ENCODE results near the gene FCER1G.

Gene FCER1G

GRCh38 chr1:161188381-161188780, 26.7 kb upstream of the FCER1G start:
- no peak for DNase-seq (ENCODE audit: low read depth in 3 of 3)

GRCh38 chr1:161189036-161189435, 26.1 kb upstream of the FCER1G start:
- DNase-seq (ENCODE audit: low read depth in 3 of 3), result no peak

GRCh38 chr1:161190962-161191521, 24.1 kb upstream of the FCER1G start:
- no peak for DNase-seq (ENCODE audit: low read depth in 3 of 3)

- DNase-seq (ENCODE audit: low read depth in 3 of 3), result no peak
These were observed 23.1 kb upstream of the FCER1G start for GRCh38 chr1:161191971-161192370.

- DNase-seq (ENCODE audit: low read depth in 3 of 3), result peak; percentile 38 to 57 (median 44)
These were observed 22.3 kb upstream of the FCER1G start for GRCh38 chr1:161192476-161193465.

GRCh38 chr1:161193561-161194235, 21.4 kb upstream of the FCER1G start:
- DNase-seq (ENCODE audit: low read depth in 3 of 3), result no peak

- DNase-seq (ENCODE audit: low read depth in 3 of 3), result no peak
These were observed 19.9 kb upstream of the FCER1G start for GRCh38 chr1:161195171-161195570.

- no peak for DNase-seq (ENCODE audit: low read depth in 3 of 3)
These were observed 19.0 kb upstream of the FCER1G start for GRCh38 chr1:161196111-161196510.

DNA sequence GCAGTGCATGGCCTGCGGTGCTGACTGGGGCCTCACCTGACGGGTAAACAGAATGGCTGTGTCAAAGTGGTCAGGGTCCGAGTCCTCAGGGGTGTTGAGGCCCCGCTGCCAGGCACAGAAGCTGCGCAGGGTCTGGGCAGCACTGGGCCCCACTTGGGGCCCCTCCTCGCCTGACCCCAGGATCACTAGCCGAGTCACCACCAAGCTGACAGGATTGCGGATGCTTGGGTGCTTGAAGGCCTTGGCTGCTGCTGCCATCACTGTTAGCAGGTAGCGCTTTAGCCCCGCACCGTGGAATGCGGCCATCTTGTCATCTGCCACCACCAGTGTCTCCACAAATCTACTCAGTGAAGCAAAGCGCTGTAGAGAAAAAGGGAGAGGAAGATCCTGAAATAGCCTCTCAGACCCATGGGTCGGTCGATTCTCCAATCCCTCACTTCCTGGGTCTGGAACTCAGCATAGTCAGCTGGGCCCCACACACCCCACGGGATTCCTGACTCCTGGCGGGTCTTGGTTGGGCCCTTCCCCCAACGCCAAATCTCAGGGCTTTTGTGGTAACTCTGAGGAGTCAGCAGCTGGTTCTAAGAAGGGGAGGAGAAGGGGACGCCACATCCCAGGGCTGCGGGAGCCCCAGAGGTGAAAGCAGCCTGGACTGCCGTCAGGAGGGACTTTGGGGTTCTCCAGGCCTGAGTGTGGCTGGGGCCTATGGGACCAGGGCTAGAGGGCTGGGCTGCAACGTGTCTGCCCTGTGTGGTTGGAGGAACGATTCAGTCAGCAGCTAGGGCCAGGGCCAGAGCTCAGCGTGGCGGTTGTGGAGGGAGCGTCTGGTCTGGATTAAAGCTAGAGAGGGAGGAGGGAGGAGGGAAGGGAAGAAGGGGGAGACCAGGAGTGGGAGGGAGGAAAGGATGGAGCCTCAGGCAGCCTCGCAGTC, 18.3 kb upstream of the FCER1G start:
- no peak for DNase-seq (ENCODE audit: low read depth in 3 of 3)

DNA sequence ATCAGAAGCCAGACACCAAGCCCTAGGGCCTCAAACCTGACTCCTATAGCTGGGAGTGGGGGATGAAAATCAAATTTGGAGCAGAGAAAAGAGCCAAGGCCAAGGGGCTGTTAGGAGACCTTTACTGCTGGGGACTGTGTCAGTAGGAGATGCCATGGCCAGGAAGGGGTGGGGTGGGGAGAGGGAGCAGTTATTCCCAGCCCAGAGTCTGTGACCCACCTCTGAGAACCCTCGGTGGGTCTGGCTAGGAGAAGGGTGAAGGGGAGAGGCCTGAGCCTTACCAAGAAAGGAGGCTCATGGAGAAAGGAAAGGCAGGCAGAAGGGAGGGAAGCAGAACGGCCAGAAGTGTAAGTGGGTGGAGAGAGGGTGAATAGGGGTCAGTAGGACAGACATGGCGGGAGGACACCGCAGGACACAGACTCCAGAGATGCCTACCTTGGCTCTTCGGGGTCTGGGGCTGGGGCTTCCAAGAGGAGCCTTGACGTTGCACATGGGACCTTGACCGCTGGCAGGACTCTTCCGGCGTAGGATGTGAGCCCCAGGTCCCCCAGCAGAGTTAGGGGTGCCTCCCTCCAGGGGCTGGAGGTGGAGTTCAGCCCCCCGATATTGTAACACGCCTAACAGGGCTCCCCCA, 17.4 kb upstream of the FCER1G start:
- DNase-seq (ENCODE audit: low read depth in 3 of 3), result no peak

- DNase-seq (ENCODE audit: low read depth in 3 of 3), result no peak
These were observed 16.8 kb upstream of the FCER1G start for GRCh38 chr1:161198194-161198896.

- DNase-seq (ENCODE audit: low read depth in 3 of 3), result no peak
These were observed 16.1 kb upstream of the FCER1G start, which contains the start of gene ADAMTS4 for GRCh38 chr1:161198897-161199431. ADAMTS4 (minus strand) TSS chr1:161199054; CDS start chr1:161198627, 427 bp downstream.

DNA sequence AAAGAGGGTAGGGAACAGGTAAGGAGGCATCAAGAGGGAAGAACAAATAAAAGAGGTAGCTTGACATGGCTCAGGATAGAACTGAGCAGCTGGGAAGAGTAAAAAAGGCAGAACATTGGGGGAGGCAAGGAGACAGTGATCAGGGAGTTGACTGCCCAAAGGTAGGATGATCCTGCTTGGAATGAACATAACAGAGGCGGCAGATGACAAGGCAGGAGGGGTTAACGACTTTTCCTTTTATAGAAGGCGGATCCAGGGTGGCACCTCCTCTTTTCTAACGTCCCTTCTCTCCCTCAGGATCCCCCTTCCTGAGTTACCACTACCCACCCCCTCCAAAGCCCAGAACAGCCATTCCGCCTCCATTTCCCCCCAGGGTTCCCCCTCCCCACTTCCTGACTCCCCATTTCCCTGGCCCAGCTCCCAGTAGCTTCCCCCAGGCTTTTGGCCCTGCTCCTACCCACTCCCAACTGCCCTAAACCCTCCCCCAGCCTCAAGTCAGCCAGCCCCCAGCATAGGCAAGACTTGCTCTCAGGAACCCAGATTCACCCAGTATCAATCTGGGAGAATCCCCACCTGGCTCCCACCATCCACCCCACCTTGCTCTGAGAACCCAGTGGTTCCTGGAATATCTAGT, 15.5 kb upstream of the FCER1G start:
- no peak for DNase-seq (ENCODE audit: low read depth in 3 of 3)

GRCh38 chr1:161200421-161200991, 14.6 kb upstream of the FCER1G start:
- DNase-seq (ENCODE audit: low read depth in 3 of 3), result no peak

GRCh38 chr1:161200992-161201835, 13.9 kb upstream of the FCER1G start:
- DNase-seq (ENCODE audit: low read depth in 3 of 3), result no peak

- peak; percentile 88 to 94 (median 90) for DNase-seq (ENCODE audit: low read depth in 3 of 3)
These were observed 13.0 kb upstream of the FCER1G start, which contains the start of gene NDUFS2 for GRCh38 chr1:161201836-161202712. NDUFS2 (plus strand) TSS chr1:161202367; CDS start chr1:161202386, 19 bp downstream.
